BJ (cell line): ENCODE data around the gene BIRC7. TPM values are rescaled to one million over a fixed set of nuclear protein-coding genes. Genes with fewer than 3 reads are reported as not detected.

ENCODE experiments used
- CTCF ChIA-PET: fragments of 350-600 bp; formaldehyde crosslinking; extraction: SDS; loops from one replicate; lab custom pipeline; 2021; ENCODE audit warnings: antibody characterized with exemption, inconsistent platforms; lab: Yijun Ruan, JAX
- POLR2A ChIA-PET: fragments of 300-600 bp; sonication (Branson Sonifier 250); formaldehyde crosslinking; extraction: SDS; loops from one replicate; lab custom pipeline; 2021; ENCODE audit warnings: antibody characterized with exemption; lab: Charles Lee
- DNase-seq: peaks from one replicate; pipeline ENCODE4 v3.0.0-alpha.2; 2011; ENCODE audit warnings: low read depth
- H3K27me3 ChIP-seq: 2 replicates; pipeline ENCODE4 v1.6.0; 2011; ENCODE audit warnings: low read length; ENCODE audit not compliant: control insufficient read depth, insufficient read depth
- H3K36me3 ChIP-seq: 2 replicates; pipeline ENCODE4 v1.5.1; 2011; ENCODE audit warnings: low read length; ENCODE audit not compliant: control insufficient read depth, insufficient read depth
- H3K4me3 ChIP-seq: 2 replicates; pipeline ENCODE4 v1.5.1; 2011; ENCODE audit warnings: low read depth, mild to moderate bottlenecking, control low read depth, low read length
- polyA plus RNA-seq: library from polyadenylated mRNA; depleted of rRNA; stranded (reverse); fragments of >200 nt; gene quantifications from 2 replicates; pipeline ENCODE4 v1.2.3, GENCODE V29; 2011
- TF ChIP-seq, protein P1 (sequence below): IDR thresholded peaks from 2 replicates; pipeline ENCODE4 v1.5.1; 2011; ENCODE audit warnings: low read depth, mild to moderate bottlenecking, control low read depth, inconsistent platforms, low read length, moderate library complexity; ENCODE audit not compliant: insufficient read depth

BIRC7 gene
- polyA plus RNA-seq, 1 experiment, result not detected

DNA sequence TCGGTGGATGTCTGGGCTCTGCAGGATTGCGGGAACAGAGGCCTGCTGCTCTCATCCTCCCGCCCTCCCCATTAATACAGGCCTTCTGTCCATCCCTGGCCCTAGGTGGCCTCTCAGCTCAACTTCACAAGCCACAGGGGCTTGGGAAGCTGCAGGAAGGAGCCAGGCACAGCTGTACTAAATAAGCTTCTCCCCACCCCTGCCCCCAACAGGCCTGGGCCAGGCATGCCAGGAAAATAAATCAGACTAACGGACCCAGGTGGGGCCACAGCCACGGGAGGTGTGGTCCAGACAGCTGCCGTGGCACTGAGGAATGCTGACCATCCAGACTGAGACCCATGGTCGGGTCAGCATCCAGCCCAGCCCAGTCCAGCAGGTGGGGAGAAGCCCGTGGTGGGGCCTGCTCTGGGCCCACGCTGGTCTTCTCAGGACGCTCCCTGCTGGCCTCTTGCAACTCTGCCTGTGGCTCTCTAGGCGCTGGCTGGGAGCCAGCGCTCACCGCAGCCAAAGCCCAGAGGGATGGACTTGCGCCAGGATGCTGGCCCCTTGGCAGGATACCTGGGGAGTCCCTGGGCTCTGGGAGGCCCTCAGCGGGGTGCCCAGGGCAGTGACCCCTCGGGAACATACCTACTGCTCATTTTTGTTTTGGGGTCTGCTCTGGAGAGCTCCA is 11.2 kb upstream of the BIRC7 start:
- CTCF ChIA-PET, result interaction anchor here (0.6 to 4.6 kb wide), 25 partner anchors 10 to 252 kb away, joined by 3 to 83 read pairs (median 9); partner anchors contain the start of genes ARFGAP1, BIRC7 and COL20A1
- no peak overlapping the region for H3K4me3 ChIP-seq
- TF ChIP-seq, protein P1, sequence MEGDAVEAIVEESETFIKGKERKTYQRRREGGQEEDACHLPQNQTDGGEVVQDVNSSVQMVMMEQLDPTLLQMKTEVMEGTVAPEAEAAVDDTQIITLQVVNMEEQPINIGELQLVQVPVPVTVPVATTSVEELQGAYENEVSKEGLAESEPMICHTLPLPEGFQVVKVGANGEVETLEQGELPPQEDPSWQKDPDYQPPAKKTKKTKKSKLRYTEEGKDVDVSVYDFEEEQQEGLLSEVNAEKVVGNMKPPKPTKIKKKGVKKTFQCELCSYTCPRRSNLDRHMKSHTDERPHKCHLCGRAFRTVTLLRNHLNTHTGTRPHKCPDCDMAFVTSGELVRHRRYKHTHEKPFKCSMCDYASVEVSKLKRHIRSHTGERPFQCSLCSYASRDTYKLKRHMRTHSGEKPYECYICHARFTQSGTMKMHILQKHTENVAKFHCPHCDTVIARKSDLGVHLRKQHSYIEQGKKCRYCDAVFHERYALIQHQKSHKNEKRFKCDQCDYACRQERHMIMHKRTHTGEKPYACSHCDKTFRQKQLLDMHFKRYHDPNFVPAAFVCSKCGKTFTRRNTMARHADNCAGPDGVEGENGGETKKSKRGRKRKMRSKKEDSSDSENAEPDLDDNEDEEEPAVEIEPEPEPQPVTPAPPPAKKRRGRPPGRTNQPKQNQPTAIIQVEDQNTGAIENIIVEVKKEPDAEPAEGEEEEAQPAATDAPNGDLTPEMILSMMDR, result peak; percentile 50
- peaks cover 12% of the 10 kb centered on the region for H3K27me3 ChIP-seq
- DNase-seq, result no peak
- no peaks in the 10 kb centered on the region for H3K36me3 ChIP-seq
- POLR2A ChIA-PET, result no interaction called here

DNA sequence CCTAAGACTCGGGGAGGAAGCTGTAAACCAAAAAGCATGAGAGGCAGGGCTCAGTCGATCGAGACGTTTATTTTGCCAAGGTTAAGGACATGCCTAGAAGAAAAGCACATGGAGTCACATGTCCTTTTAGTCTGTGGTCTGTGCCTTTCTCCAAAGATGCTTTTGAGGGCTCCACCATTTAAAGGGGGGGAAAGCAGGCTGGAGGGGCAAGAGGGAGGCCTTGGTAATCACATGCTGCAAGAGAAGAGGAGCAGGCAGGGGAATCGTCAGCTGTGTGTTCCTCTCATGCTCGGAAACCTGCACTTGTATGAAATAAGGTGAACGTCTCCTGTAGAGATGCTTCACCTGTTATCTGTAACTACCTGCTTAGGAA is 10.6 kb upstream of the BIRC7 start:
- Histone ChIP-seq H3K27me3 (peaks cover 12% of the 10 kb centered on the region), H3K36me3 (no peaks in the 10 kb centered on the region), H3K4me3 (no peak overlapping the region)
- TF ChIP-seq, protein P1, result no peak
- no peak for DNase-seq
- CTCF ChIA-PET, result interaction anchor here (0.6 to 4.6 kb wide), 13 partner anchors 11 to 234 kb away, joined by 3 to 83 read pairs (median 12); partner anchors contain the start of genes ARFGAP1, BIRC7 and COL20A1
- POLR2A ChIA-PET, result no interaction called here

DNA sequence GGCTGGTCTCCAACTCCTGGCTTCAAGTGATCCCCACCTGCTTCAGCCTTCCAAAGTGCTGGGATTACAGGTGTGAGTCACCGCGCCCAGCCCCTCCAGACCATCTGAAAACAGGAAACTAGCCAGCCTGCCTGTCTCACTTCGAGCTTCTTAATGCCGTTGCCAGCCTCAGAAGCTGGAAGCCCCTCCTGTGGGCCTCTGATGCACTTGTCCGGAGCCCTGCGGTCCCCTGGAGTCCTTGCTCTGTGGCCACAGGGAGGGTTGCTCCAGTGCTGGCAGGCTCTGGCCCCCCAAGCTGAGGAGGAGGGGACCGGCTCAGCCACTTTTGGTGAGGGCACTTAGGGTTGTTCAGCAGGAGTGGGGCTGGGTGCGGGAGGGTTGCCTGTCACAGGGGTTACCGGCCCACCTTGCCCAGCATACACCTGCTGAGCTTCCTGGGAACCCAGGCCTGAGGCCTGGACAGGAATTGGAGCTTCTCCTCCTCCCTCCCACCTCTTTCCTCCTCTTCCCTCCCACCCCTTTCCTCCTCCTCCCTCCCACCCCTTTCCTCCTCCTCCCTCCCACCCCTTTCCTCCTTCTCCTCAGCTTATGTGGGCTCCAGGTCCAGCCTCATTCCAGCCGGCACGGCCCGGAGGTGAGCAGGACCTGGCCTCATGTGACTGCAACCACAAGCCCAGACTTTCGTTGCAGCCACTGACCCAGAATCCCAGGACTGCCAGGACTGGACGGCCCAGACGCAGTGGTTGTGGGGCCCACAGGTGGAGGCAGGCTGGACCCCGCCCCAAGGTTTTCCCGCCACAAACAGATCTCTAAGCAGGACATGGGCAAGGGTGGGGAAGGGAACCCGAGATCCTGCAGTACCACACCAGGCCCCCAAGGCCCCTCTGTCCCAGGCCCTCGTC is 9.4 kb upstream of the BIRC7 start:
- ChIA-PET CTCF (interaction anchor here (1.1 to 4.6 kb wide), 5 partner anchors 9 to 159 kb away, joined by 3 to 83 read pairs (median 17); partner anchors contain the start of gene BIRC7), POLR2A (no interaction called here)
- H3K36me3 ChIP-seq, result no peaks in the 10 kb centered on the region
- H3K27me3 ChIP-seq, result peaks cover 5% of the 10 kb centered on the region
- DNase-seq, result no peak
- TF ChIP-seq, protein P1, result no peak
- H3K4me3 ChIP-seq, result no peak overlapping the region

DNA sequence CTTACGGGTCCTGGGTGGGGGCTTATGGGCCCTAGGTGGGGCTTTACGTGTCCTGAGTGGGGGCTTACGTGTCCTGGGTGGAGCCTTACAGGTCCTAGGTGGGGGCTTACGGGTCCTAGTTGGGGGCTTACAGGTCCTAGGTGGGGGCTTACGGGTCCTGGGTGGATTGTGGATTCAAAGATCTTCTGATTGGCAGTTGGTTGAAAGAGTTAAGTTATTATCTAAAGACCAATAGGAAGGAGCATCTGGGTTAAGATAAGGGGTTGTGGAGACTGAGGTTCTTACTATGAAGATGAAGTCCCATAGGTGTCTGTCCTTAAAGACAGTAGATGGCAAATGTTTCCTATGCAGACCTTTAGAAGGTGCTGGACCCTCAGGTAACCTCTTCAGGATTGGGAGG is 8.4 kb upstream of the BIRC7 start:
- peaks cover 2% of the 10 kb centered on the region; the same call in 1 of the 2 replicates for H3K27me3 ChIP-seq
- TF ChIP-seq, protein P1, result no peak
- no peak for DNase-seq
- CTCF ChIA-PET, result no interaction called here
- H3K4me3 ChIP-seq, result no peak overlapping the region
- POLR2A ChIA-PET, result no interaction called here
- H3K36me3 ChIP-seq, result no peaks in the 10 kb centered on the region

DNA sequence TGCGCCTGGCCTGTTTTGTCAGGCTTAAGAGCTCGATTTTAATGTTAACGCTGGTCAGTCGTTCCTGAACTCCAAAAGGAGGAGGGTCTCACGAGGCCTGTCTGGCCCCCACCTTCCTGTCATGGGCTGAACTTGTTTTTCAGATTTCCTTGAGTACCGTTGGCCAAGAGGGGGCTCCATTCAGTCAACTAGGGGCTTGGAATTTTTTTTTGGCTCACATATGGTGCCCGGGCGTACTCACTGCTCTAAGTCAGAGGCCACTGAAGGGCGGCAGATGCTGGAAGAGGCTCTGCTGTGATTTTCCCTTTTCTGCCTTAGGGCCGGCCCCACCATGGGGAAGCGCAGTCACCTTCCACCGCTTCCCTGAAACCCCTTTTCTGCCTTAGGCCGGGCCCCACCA is 6.9 kb upstream of the BIRC7 start:
- POLR2A ChIA-PET, result no interaction called here
- H3K36me3 ChIP-seq, result no peaks in the 10 kb centered on the region
- no peaks in the 10 kb centered on the region for H3K27me3 ChIP-seq
- CTCF ChIA-PET, result interaction anchor here (1.2 kb wide), 1 partner anchor 13 kb away, joined by 3 read pairs; no protein-coding TSS in a partner anchor
- no peak overlapping the region for H3K4me3 ChIP-seq
- TF ChIP-seq, protein P1, result no peak
- no peak for DNase-seq
